K562 (cell line): Measurements from ENCODE around the gene GPR3. TPM values are rescaled to one million over a fixed set of nuclear protein-coding genes. Genes with fewer than 3 reads are reported as not detected.
A peak's percentile ranks its signal among the peaks of the same experiment; 100 is the strongest.

Experiments
- BCOR ChIP-seq: fragments of 450-650 bp; IDR thresholded peaks from 2 replicates; pipeline ENCODE4 v1.6.1; 2016
- DACH1 ChIP-seq: fragments of 450-650 bp; IDR thresholded peaks from 2 replicates; pipeline ENCODE4 v1.6.1; 2018; ENCODE audit not compliant: partially characterized antibody
- ESRRA ChIP-seq: fragments of 450-650 bp; IDR thresholded peaks from 2 replicates; pipeline ENCODE4 v1.6.1; 2014; ENCODE audit warnings: low read depth, mild to moderate bottlenecking, moderate library complexity, borderline replicate concordance
- ETV5 ChIP-seq: sonication (generic); formaldehyde crosslinking; IDR thresholded peaks from 2 replicates; pipeline ENCODE4 v1.4.0; 2020; ENCODE audit warnings: low read depth, mild to moderate bottlenecking, missing genetic modification reagents
- GTF2E2 ChIP-seq: fragments of 200-800 bp; sonication (Bioruptor generic); IDR thresholded peaks from 2 replicates; pipeline ENCODE4 v1.6.1; 2016; ENCODE audit warnings: missing genetic modification characterization, missing compliant biosample characterization
- HDAC2 ChIP-seq: fragments of 450-650 bp; IDR thresholded peaks from 2 replicates; pipeline ENCODE4 v1.6.1; 2016; ENCODE audit warnings: mild to moderate bottlenecking
- HNRNPH1 ChIP-seq: fragments of 200-400 bp; formaldehyde crosslinking; optimal IDR thresholded peaks from 2 replicates; pipeline ENCODE3; 2017; ENCODE audit warnings: low read depth, mild to moderate bottlenecking, low read length, moderate library complexity
- KDM2B ChIP-seq: fragments of 250-450 bp; sonication (Bioruptor Pico); IDR thresholded peaks from 2 replicates; pipeline ENCODE4 v1.8.0; 2021; ENCODE audit warnings: mild to moderate bottlenecking, moderate library complexity
- NR2C2 ChIP-seq, 2 experiments: fragments of 200-800 bp in 1 of 2; sonication (Bioruptor generic) in 1 of 2; sonication (generic) in 1 of 2; formaldehyde crosslinking in 1 of 2; IDR thresholded peaks; 2 replicates each; pipeline versions ENCODE4 v1.6.1 to v1.8.0; 2016 to 2022; ENCODE audit warnings: mild to moderate bottlenecking in 1 of 2, missing compliant biosample characterization in 1 of 2, missing genetic modification characterization in 1 of 2, missing genetic modification reagents in 1 of 2
- PTBP1 ChIP-seq: fragments of 200-400 bp; formaldehyde crosslinking; IDR thresholded peaks from 2 replicates; pipeline ENCODE4 v1.6.1; 2017; ENCODE audit warnings: low read depth, low read length
- RCOR1 ChIP-seq, 2 experiments: IDR thresholded peaks; 2 replicates each; pipeline ENCODE4 v1.6.1; 2012; ENCODE audit warnings: low read depth in 2 of 2, low read length in 2 of 2, borderline replicate concordance in 1 of 2, improper control_type of control experiment in 1 of 2
- SIN3A ChIP-seq, 2 experiments: fragments of 150-350 bp in 1 of 2; IDR thresholded peaks; 2 replicates each; pipeline ENCODE4 v1.6.1; 2011 to 2016; ENCODE audit warnings: borderline replicate concordance in 2 of 2, low read depth in 2 of 2, low read length in 2 of 2, mild to moderate bottlenecking in 2 of 2, moderate library complexity in 2 of 2; ENCODE audit not compliant: control insufficient read depth in 1 of 2
- ZBTB7A ChIP-seq: IDR thresholded peaks from 2 replicates; pipeline ENCODE4 v1.6.1; 2011; ENCODE audit warnings: low read depth, mild to moderate bottlenecking, low read length, moderate library complexity, borderline replicate concordance; ENCODE audit not compliant: control insufficient read depth
- polyA plus RNA-seq, 8 experiments: library from polyadenylated mRNA; depleted of rRNA in 4 of 8; stranded (reverse) in 5 of 8; unstranded in 3 of 8; fragments of >200 nt; fragmentation: Nextera tagmentation in 2 of 8; fragmentation: Illumina TruSeq in 1 of 8; extraction: Ambion mirVana in 2 of 8; extraction: Trizol in 1 of 8; gene quantifications; 2 replicates each; pipeline versions ENCODE4 v1.2.1 to v1.2.3, GENCODE V29; 2011 to 2014; ENCODE audit warnings: inconsistent platforms in 1 of 8, missing spikeins in 1 of 8
- total RNA-seq, 7 experiments: library from RNA; depleted of rRNA in 6 of 7; stranded (reverse); fragments of >200 nt in 6 of 7; fragmentation: Illumina TruSeq in 2 of 7; extraction: Trizol in 2 of 7; gene quantifications; 2 replicates each; pipeline versions ENCODE4 v1.2.1 to v1.2.3, GENCODE V29; 2011 to 2021; ENCODE audit warnings: low replicate concordance in 1 of 7
- TF ChIP-seq, protein P1 (sequence below): fragments of 250-450 bp; sonication (Bioruptor Pico); IDR thresholded peaks from 2 replicates; pipeline ENCODE4 v1.5.0; 2021; ENCODE audit warnings: mild to moderate bottlenecking, moderate library complexity
- TF ChIP-seq, protein P2 (sequence below): fragments of 250-450 bp; sonication (Bioruptor Pico); IDR thresholded peaks from 2 replicates; pipeline ENCODE4 v1.6.1; 2021; ENCODE audit warnings: mild to moderate bottlenecking
- TF ChIP-seq, protein P3 (sequence below), 2 experiments: fragments of 450-650 bp in 1 of 2; sonication (generic) in 1 of 2; formaldehyde crosslinking; conservative IDR thresholded peaks; 2 replicates each; pipeline versions ENCODE4 v1.4.0 to v1.8.1; 2020 to 2022; ENCODE audit warnings: mild to moderate bottlenecking in 1 of 2, missing genetic modification reagents in 1 of 2
- TF ChIP-seq, protein P4 (sequence below): fragments of 200-800 bp; sonication (Bioruptor generic); IDR thresholded peaks from 2 replicates; pipeline ENCODE4 v1.6.1; 2017; ENCODE audit warnings: missing genetic modification characterization, missing compliant biosample characterization
- TF ChIP-seq, protein P5 (sequence below): fragments of 450-650 bp; IDR thresholded peaks from 2 replicates; pipeline ENCODE4 v1.6.1; 2018; ENCODE audit not compliant: partially characterized antibody

The GPR3 gene
- total and polyA plus RNA-seq, 9 of the 15 experiments (the other 6 are each of a cell fraction or from before 2014, with no cell fraction given): 0.24 to 11.5 (median 3.7) TPM

DNA sequence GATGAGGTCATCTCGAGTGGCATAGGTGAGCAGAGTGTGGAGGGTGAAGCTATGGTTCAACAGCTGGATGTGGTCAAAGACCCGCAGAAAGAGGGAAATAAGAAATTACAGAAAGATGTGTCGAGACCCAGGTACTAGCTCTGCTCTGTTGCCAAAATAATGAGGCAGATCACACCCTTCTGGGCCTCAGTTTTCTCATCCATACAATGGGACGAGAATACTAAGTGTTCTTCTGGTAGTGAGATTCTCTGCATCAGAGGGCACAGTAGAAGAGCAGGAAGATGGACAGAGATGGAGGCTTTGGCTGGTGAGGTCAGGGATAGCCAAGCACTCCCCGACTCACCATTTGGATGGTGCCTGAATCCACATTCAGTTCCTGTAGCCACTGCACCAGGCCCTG is 36.7 kb upstream of the GPR3 start (continued):
- TF ChIP-seq, protein P1, sequence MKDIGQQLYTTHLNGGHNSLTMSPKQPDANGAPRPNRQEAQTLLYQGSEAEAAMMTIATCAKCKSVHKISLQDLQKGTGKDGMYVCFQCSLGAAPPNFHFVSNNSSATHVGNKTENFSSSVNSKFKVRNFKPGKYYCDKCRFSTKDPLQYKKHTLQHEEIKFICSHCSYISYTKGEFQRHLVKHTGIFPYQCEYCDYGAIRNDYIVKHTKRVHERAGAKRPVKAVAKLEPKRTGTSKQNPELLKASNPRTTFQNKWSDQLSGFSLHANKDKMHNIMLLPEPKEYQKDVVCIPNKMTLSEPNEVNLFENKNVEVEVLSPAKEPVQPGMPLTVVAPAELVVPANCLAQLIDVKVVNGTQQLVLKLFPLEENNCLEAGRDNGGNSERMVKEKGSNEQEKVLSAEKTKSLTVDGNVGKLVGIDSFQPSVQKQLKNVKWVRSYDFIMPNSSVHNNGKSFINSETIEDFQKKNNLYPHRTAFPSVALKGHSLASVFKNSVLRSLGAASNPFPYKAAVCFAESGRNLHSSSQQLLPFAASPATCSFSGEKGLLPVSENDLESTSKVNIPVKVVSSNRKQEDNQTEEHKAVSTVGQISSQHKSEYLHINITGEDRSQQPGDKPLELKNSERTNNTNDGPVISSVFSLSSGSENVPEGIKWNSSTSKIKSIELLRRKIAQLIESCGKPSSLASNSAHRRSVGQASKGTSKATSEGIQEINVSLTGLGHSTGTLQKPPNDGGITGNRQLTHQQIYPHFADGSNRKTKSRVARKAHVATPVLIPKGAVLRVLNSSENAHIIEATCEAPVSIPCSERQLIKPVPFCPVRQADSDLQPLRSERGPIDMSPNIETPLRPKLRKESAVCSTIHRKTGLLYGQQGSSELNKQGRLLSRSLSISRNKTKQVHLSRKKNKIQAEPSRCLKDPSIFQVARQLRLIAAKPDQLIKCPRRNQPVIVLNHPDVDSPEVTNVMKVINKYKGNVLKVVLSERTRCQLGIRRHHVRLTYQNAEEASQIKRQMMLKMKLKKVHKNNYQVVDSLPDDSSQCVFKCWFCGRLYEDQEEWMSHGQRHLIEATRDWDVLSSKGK (CRISPR knock-in tag): no peak
- TF ChIP-seq ETV5 (CRISPR knock-in tag): no peak
- TF ChIP-seq RCOR1 (IDR thresholded peaks at IDR 0.05; ENCODE audit: borderline replicate concordance in 1 of 2, low read depth in 2 of 2, low read length in 2 of 2): 0 out of 4 replicates have a peak, but pooled peaks of 1 of the 2 experiments have one; percentile 28
- TF ChIP-seq HDAC2: peak; percentile 32; the same call in 1 of the 2 replicates
- no peak for TF ChIP-seq PTBP1
- no peak for TF ChIP-seq NR2C2 (CRISPR knock-in tag; IDR thresholded peaks at IDR 0.05)
- TF ChIP-seq NR2C2 (tag; IDR thresholded peaks at IDR 0.05): no peak
- TF ChIP-seq ZBTB7A: no peak
- TF ChIP-seq, protein P2, sequence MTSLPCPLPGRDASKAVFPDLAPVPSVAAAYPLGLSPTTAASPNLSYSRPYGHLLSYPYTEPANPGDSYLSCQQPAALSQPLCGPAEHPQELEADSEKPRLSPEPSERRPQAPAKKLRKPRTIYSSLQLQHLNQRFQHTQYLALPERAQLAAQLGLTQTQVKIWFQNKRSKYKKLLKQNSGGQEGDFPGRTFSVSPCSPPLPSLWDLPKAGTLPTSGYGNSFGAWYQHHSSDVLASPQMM (CRISPR knock-in tag): no peak
- TF ChIP-seq, protein P3, sequence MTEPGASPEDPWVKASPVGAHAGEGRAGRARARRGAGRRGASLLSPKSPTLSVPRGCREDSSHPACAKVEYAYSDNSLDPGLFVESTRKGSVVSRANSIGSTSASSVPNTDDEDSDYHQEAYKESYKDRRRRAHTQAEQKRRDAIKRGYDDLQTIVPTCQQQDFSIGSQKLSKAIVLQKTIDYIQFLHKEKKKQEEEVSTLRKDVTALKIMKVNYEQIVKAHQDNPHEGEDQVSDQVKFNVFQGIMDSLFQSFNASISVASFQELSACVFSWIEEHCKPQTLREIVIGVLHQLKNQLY (CRISPR knock-in tag; conservative IDR thresholded peaks at IDR 0.05): no peak
- TF ChIP-seq GTF2E2 (tag): no peak
- TF ChIP-seq, protein P4, sequence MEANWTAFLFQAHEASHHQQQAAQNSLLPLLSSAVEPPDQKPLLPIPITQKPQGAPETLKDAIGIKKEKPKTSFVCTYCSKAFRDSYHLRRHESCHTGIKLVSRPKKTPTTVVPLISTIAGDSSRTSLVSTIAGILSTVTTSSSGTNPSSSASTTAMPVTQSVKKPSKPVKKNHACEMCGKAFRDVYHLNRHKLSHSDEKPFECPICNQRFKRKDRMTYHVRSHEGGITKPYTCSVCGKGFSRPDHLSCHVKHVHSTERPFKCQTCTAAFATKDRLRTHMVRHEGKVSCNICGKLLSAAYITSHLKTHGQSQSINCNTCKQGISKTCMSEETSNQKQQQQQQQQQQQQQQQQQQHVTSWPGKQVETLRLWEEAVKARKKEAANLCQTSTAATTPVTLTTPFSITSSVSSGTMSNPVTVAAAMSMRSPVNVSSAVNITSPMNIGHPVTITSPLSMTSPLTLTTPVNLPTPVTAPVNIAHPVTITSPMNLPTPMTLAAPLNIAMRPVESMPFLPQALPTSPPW (CRISPR knock-in tag): no peak
- TF ChIP-seq HNRNPH1: no peak
- TF ChIP-seq, protein P5, sequence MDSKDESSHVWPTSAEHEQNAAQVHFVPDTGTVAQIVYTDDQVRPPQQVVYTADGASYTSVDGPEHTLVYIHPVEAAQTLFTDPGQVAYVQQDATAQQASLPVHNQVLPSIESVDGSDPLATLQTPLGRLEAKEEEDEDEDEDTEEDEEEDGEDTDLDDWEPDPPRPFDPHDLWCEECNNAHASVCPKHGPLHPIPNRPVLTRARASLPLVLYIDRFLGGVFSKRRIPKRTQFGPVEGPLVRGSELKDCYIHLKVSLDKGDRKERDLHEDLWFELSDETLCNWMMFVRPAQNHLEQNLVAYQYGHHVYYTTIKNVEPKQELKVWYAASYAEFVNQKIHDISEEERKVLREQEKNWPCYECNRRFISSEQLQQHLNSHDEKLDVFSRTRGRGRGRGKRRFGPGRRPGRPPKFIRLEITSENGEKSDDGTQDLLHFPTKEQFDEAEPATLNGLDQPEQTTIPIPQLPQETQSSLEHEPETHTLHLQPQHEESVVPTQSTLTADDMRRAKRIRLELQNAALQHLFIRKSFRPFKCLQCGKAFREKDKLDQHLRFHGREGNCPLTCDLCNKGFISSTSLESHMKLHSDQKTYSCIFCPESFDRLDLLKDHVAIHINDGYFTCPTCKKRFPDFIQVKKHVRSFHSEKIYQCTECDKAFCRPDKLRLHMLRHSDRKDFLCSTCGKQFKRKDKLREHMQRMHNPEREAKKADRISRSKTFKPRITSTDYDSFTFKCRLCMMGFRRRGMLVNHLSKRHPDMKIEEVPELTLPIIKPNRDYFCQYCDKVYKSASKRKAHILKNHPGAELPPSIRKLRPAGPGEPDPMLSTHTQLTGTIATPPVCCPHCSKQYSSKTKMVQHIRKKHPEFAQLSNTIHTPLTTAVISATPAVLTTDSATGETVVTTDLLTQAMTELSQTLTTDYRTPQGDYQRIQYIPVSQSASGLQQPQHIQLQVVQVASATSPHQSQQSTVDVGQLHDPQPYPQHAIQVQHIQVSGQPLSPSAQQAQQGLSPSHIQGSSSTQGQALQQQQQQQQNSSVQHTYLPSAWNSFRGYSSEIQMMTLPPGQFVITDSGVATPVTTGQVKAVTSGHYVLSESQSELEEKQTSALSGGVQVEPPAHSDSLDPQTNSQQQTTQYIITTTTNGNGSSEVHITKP: no peak
- no peak for TF ChIP-seq ESRRA
- no peak for TF ChIP-seq KDM2B (CRISPR knock-in tag)
- TF ChIP-seq DACH1: no peak
- no peak for TF ChIP-seq SIN3A (IDR thresholded peaks at IDR 0.05; ENCODE audit: borderline replicate concordance in 2 of 2, control insufficient read depth in 1 of 2, low read depth in 2 of 2, low read length in 2 of 2)
- peak; percentile 90 for TF ChIP-seq BCOR
